ENCODE data around the gene MRPL37.

The MRPL37 gene

GRCh38 chr1:54156986-54157385 lies 43.0 kb upstream of the MRPL37 start:
- H3K4me1 ChIP-seq = peaks cover 0 to 16% (median 14%) of the 10 kb centered on the region in 4 donors
- DNase-seq = no peak
- no peaks in the 10 kb centered on the region for H3K27me3 ChIP-seq
- no peak for TF ChIP-seq CTCF (IDR thresholded peaks at IDR 0.05)
- H3K9me3 ChIP-seq = no peaks in the 10 kb centered on the region
- intact Hi-C loops (cut with DNase I; ENCODE audit: low total_unique reads) = no loop called here
- H3K27ac ChIP-seq = no peak overlapping the region
- no peak overlapping the region for H3K4me3 ChIP-seq
- H3K36me3 ChIP-seq = no peaks in the 10 kb centered on the region

- TF ChIP-seq CTCF (IDR thresholded peaks at IDR 0.05) = no peak
- Histone ChIP-seq H3K27ac (no peak overlapping the region), H3K4me1 (peaks cover 0 to 16% (median 14%) of the 10 kb centered on the region in 4 donors), H3K36me3 (no peaks in the 10 kb centered on the region), H3K4me3 (no peak overlapping the region), H3K9me3 (no peaks in the 10 kb centered on the region), H3K27me3 (no peaks in the 10 kb centered on the region)
- intact Hi-C loops (cut with DNase I; ENCODE audit: low total_unique reads) = no loop called here
- no peak for DNase-seq
Observed at GRCh38 chr1:54157401-54157800, 42.6 kb upstream of the MRPL37 start.

- Histone ChIP-seq H3K9me3 (no peaks in the 10 kb centered on the region), H3K36me3 (no peaks in the 10 kb centered on the region), H3K4me3 (no peak overlapping the region), H3K4me1 (peaks cover 0 to 16% (median 14%) of the 10 kb centered on the region in 4 donors), H3K27ac (no peak overlapping the region), H3K27me3 (no peaks in the 10 kb centered on the region)
- no peak for TF ChIP-seq CTCF (IDR thresholded peaks at IDR 0.05)
- intact Hi-C loops (cut with DNase I; ENCODE audit: low total_unique reads) = no loop called here
- DNase-seq = no peak
Observed at GRCh38 chr1:54158071-54158470, 41.9 kb upstream of the MRPL37 start.

DNA sequence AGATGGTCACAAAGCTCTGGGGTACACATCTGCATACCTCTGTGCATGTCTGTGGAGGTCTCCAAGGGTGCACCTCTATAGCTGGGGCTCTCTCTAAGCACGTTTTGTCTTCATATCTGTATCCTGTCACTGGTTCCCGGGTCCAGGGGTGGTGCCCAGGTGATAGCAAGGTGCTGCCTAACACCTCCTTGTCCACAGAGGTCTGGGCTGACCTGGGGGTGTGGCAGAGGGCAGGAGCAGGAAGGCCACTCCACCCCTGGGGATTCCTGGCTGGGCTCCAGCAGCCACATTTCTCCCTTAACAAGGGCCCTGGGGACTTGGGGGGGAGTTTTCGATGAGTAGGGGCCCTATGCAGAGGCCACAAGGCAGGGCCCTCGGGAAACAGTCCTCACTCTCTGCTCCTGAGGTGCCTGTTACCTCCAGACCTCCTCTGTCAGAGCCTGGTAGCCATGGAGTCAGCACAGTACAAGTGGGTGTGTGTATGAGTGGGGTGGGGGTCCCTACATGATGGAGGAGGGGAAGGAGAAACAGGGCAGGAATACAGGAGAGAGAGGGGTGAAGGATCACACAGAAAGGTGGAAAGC lies 40.1 kb upstream of the MRPL37 start:
- peaks cover 0 to 1% (median 0%) of the 10 kb centered on the region in 4 donors for H3K4me1 ChIP-seq
- no peak overlapping the region for H3K27ac ChIP-seq
- intact Hi-C loops (cut with DNase I; ENCODE audit: low total_unique reads) = no loop called here
- H3K4me3 ChIP-seq = no peak overlapping the region
- H3K9me3 ChIP-seq = no peaks in the 10 kb centered on the region
- TF ChIP-seq CTCF (IDR thresholded peaks at IDR 0.05) = no peak
- no peak for DNase-seq
- no peaks in the 10 kb centered on the region for H3K27me3 ChIP-seq
- no peaks in the 10 kb centered on the region for H3K36me3 ChIP-seq

DNA sequence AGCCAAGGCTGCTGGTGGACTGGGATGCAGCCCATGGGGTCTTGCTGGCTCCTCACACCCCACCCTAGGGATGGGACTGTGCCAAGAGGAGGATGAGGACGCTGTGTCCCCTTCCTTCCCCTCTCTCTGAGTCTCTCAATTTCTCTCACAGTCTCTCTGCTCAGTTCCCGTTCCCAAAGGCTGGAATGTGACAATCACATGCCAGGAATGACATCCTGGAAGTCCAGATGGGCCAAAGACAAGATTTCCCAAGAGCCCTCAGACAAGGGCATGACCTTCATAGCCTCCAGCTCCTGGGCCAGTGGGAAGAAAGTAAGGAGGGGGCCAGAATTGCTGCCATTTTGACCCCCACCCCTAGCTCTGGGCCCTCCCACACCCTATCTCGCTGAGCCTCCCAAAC lies 39.6 kb upstream of the MRPL37 start:
- no peaks in the 10 kb centered on the region for H3K36me3 ChIP-seq
- no peak for TF ChIP-seq CTCF (IDR thresholded peaks at IDR 0.05)
- no peaks in the 10 kb centered on the region for H3K9me3 ChIP-seq
- H3K27me3 ChIP-seq = no peaks in the 10 kb centered on the region
- H3K27ac ChIP-seq = no peak overlapping the region
- intact Hi-C loops (cut with DNase I; ENCODE audit: low total_unique reads) = no loop called here
- no peaks in the 10 kb centered on the region for H3K4me1 ChIP-seq
- no peak for DNase-seq
- no peak overlapping the region for H3K4me3 ChIP-seq

Measured in tibial artery (tissue), 4 donors.